BLaER1 (cell line): Measurements from ENCODE around the gene OR2A5.

Experiments used
- H3K27ac ChIP-seq: shearing (Covaris generic); formaldehyde crosslinking; 2 replicates; pipeline ENCODE4 v1.8.1; 2022
- H3K27me3 ChIP-seq: shearing (Covaris generic); formaldehyde crosslinking; 2 replicates; pipeline ENCODE4 v1.8.1; 2022
- H3K36me3 ChIP-seq: shearing (Covaris generic); formaldehyde crosslinking; 2 replicates; pipeline ENCODE4 v1.8.1; 2022
- H3K4me1 ChIP-seq: shearing (Covaris generic); formaldehyde crosslinking; 2 replicates; pipeline ENCODE4 v1.8.1; 2022
- H3K4me2 ChIP-seq: shearing (Covaris generic); formaldehyde crosslinking; 2 replicates; pipeline ENCODE4 v1.8.1; 2022
- H3K4me3 ChIP-seq: shearing (Covaris generic); formaldehyde crosslinking; 2 replicates; pipeline ENCODE4 v1.8.1; 2022
- H3K9ac ChIP-seq: shearing (Covaris generic); formaldehyde crosslinking; 2 replicates; pipeline ENCODE4 v1.8.1; 2022
- H3K9me3 ChIP-seq: shearing (Covaris generic); formaldehyde crosslinking; 2 replicates; pipeline ENCODE4 v1.8.1; 2022
- H4K20me1 ChIP-seq: shearing (Covaris generic); formaldehyde crosslinking; 2 replicates; pipeline ENCODE4 v1.8.1; 2022
- Cebpa-rat ChIP-seq: shearing (Covaris generic); IDR thresholded peaks from 2 replicates; pipeline ENCODE4 v1.8.1; 2022

OR2A5 gene

GRCh38 chr7:144105211-144105610 is 56.5 kb downstream of the OR2A5 start:
- H3K27ac ChIP-seq: no peak overlapping the region
- no peaks in the 10 kb centered on the region for H3K27me3 ChIP-seq
- no peak for TF ChIP-seq Cebpa-rat

More at GRCh38 chr7:144105211-144105610, 56.5 kb downstream of the OR2A5 start:
- no peaks in the 10 kb centered on the region for H3K36me3 ChIP-seq
- no peaks in the 10 kb centered on the region for H4K20me1 ChIP-seq
- no peak overlapping the region for H3K4me3 ChIP-seq
- no peak overlapping the region for H3K4me2 ChIP-seq
- no peaks in the 10 kb centered on the region for H3K9me3 ChIP-seq
- no peak overlapping the region for H3K9ac ChIP-seq
- H3K4me1 ChIP-seq: peaks cover 5% of the 10 kb centered on the region; the same call in 1 of the 2 replicates
